GM23338 (cell line): ENCODE measurements around the gene MACROD1. TPM values are rescaled to one million over a fixed set of nuclear protein-coding genes. Genes with fewer than 3 reads are reported as not detected.

Source experiments
- ATAC-seq: fragments of 200-7000 bp; cut with Tn5 transposase; 3 replicates; pipeline ENCODE4 v1.9.1; 2020
- DNase-seq: peaks from one replicate; pipeline ENCODE4 v3.0.0-alpha.2; 2015; ENCODE audit warnings: low spot score
- H2AFZ ChIP-seq: fragments of 200-600 bp; sonication (generic); 2 replicates; pipeline ENCODE4 v1.8.0; 2016; ENCODE audit warnings: antibody characterized with exemption, mild to moderate bottlenecking, moderate library complexity
- H3F3A ChIP-seq: fragments of 200-600 bp; sonication (generic); replicated peaks from 2 replicates; pipeline ENCODE4 v1.8.0; 2017; ENCODE audit warnings: antibody characterized with exemption, mixed run types, low read depth
- H3K27ac ChIP-seq: fragments of 200-600 bp; sonication (generic); 2 replicates; pipeline ENCODE4 v1.6.1; 2016; ENCODE audit warnings: low read depth
- H3K27me3 ChIP-seq: fragments of 200-600 bp; sonication (generic); 2 replicates; pipeline ENCODE4 v1.8.0; 2016; ENCODE audit warnings: mild to moderate bottlenecking, mixed run types, moderate library complexity; ENCODE audit not compliant: insufficient read depth
- H3K36me3 ChIP-seq: fragments of 200-600 bp; sonication (generic); 2 replicates; pipeline ENCODE4 v1.8.0; 2016; ENCODE audit warnings: mild to moderate bottlenecking; ENCODE audit not compliant: insufficient read depth
- H3K4me1 ChIP-seq: fragments of 200-600 bp; sonication (generic); 2 replicates; pipeline ENCODE4 v1.8.0; 2016; ENCODE audit warnings: mild to moderate bottlenecking, moderate library complexity; ENCODE audit not compliant: insufficient read depth
- H3K4me2 ChIP-seq: fragments of 200-600 bp; sonication (generic); 2 replicates; pipeline ENCODE4 v1.7.1; 2017; ENCODE audit warnings: mixed run types
- H3K4me3 ChIP-seq: fragments of 200-600 bp; sonication (generic); 2 replicates; pipeline ENCODE4 v1.6.1; 2016; ENCODE audit warnings: mixed run types
- H3K79me2 ChIP-seq: fragments of 200-600 bp; sonication (generic); replicated peaks from 2 replicates; pipeline ENCODE4 v1.8.0; 2017; ENCODE audit warnings: mild to moderate bottlenecking; ENCODE audit not compliant: insufficient read depth
- H3K9me2 ChIP-seq: fragments of 200-600 bp; sonication (generic); 2 replicates; pipeline ENCODE4 v1.8.0; 2017; ENCODE audit not compliant: insufficient read depth
- H4K20me1 ChIP-seq: fragments of 200-600 bp; sonication (generic); replicated peaks from 2 replicates; pipeline ENCODE4 v1.8.0; 2017; ENCODE audit warnings: mild to moderate bottlenecking; ENCODE audit not compliant: insufficient read depth
- H3K27ac Mint-ChIP-seq: 2 replicates; pipeline ENCODE4 v1.8.0; 2020; ENCODE audit warnings: inconsistent platforms, mild to moderate bottlenecking, moderate library complexity, mixed read lengths
- H3K27me3 Mint-ChIP-seq: 3 replicates; pipeline ENCODE4 v1.8.0; 2022; ENCODE audit warnings: low read depth, mild to moderate bottlenecking, moderate library complexity, mixed read lengths, inconsistent platforms; ENCODE audit not compliant: insufficient read depth, poor library complexity
- H3K36me3 Mint-ChIP-seq: 3 replicates; pipeline ENCODE4 v1.8.0; 2021; ENCODE audit warnings: low read depth, mild to moderate bottlenecking, inconsistent platforms, moderate library complexity, mixed read lengths
- H3K4me1 Mint-ChIP-seq: 3 replicates; pipeline ENCODE4 v1.8.0; 2020; ENCODE audit warnings: mild to moderate bottlenecking, inconsistent platforms, mixed read lengths
- H3K4me3 Mint-ChIP-seq: 3 replicates; pipeline ENCODE4 v1.8.0; 2021; ENCODE audit warnings: moderate library complexity, mild to moderate bottlenecking, inconsistent platforms, mixed read lengths
- H3K9me3 Mint-ChIP-seq: 3 replicates; pipeline ENCODE4 v1.8.0; 2020; ENCODE audit warnings: moderate library complexity, mild to moderate bottlenecking, inconsistent platforms, mixed read lengths
- CREB1 ChIP-seq: fragments of 250-450 bp; sonication (Bioruptor Pico); IDR thresholded peaks from 2 replicates; pipeline ENCODE4 v1.5.0; 2020; ENCODE audit warnings: low read depth, mild to moderate bottlenecking, moderate library complexity
- CTCF ChIP-seq, 2 experiments: fragments of 200-600 bp in 1 of 2; sonication (generic) in 1 of 2; conservative IDR thresholded peaks; 2 replicates each; pipeline versions ENCODE4 v1.5.1 to v1.6.1; 2016 to 2017; ENCODE audit warnings: antibody characterized with exemption in 2 of 2, low read depth in 2 of 2, mild to moderate bottlenecking in 2 of 2, moderate library complexity in 1 of 2
- EZH2phosphoT487 ChIP-seq: fragments of 200-600 bp; sonication (generic); IDR thresholded peaks from one replicate; pipeline ENCODE4 v1.8.1; 2018; ENCODE audit warnings: antibody characterized with exemption; ENCODE audit not compliant: unreplicated experiment
- JUNB ChIP-seq: IDR thresholded peaks from one replicate; pipeline ENCODE4 v1.6.1; 2016; ENCODE audit warnings: antibody characterized with exemption; ENCODE audit not compliant: unreplicated experiment
- NANOG ChIP-seq: IDR thresholded peaks from 2 replicates; pipeline ENCODE4 v1.6.1; 2016; ENCODE audit warnings: antibody characterized with exemption, borderline replicate concordance
- POLR2AphosphoS5 ChIP-seq: IDR thresholded peaks from 2 replicates; pipeline ENCODE4 v1.6.1; 2016; ENCODE audit warnings: antibody characterized with exemption, low read depth
- ZNF114 ChIP-seq: fragments of 250-450 bp; sonication (Bioruptor Pico); IDR thresholded peaks from 2 replicates; pipeline ENCODE4 v1.5.0; 2020; ENCODE audit warnings: mild to moderate bottlenecking, moderate library complexity
- polyA plus RNA-seq: library from polyadenylated mRNA; unstranded; fragments of >200 nt; fragmentation: Nextera tagmentation; extraction: Ambion mirVana; gene quantifications from 2 replicates; pipeline ENCODE4 v1.2.1, GENCODE V29; 2016
- total RNA-seq: library from RNA; depleted of rRNA; stranded (reverse); fragments of >200 nt; shearing (Covaris generic); gene quantifications from 2 replicates; pipeline ENCODE4 v1.2.3, GENCODE V29; 2014
- TF ChIP-seq, protein P1 (sequence below): IDR thresholded peaks from 2 replicates; pipeline ENCODE4 v1.6.1; 2016; ENCODE audit warnings: antibody characterized with exemption
- TF ChIP-seq, protein P2 (sequence below): fragments of 250-450 bp; sonication (Bioruptor Pico); IDR thresholded peaks from 2 replicates; pipeline ENCODE4 v1.5.0; 2020; ENCODE audit warnings: mild to moderate bottlenecking, moderate library complexity
- TF ChIP-seq, protein P3 (sequence below): IDR thresholded peaks from one replicate; pipeline ENCODE4 v1.6.1; 2018; ENCODE audit warnings: antibody characterized with exemption; ENCODE audit not compliant: unreplicated experiment

MACROD1 gene
- total and polyA plus RNA-seq, 2 experiments from 2014 or later = 33.0 to 51.6 TPM

GRCh38 chr11:64073542-64073941 lies 92.4 kb downstream of the MACROD1 start:
- Histone ChIP-seq H3F3A (no peaks in the 10 kb centered on the region), H3K4me3 (no peak overlapping the region), H3K4me2 (no peak overlapping the region), H3K79me2 (no peaks in the 10 kb centered on the region), H3K9me2 (no peaks in the 10 kb centered on the region), H3K27ac (no peak overlapping the region), H2AFZ (no peak overlapping the region), H3K4me1 (no peaks in the 10 kb centered on the region), H4K20me1 (peaks cover under 1% of the 10 kb centered on the region; the same call in 1 of the 2 replicates), H3K27me3 (peaks cover 81% of the 10 kb centered on the region), H3K36me3 (no peaks in the 10 kb centered on the region)
- DNase-seq = no peak
- Mint-ChIP-seq H3K4me1 (peaks cover 9% of the 10 kb centered on the region), H3K36me3 (no peaks in the 10 kb centered on the region), H3K9me3 (no peaks in the 10 kb centered on the region), H3K27me3 (peaks cover 36% of the 10 kb centered on the region), H3K4me3 (no peak overlapping the region), H3K27ac (no peak overlapping the region)
- ATAC-seq = no peak
- no peak for TF ChIP-seq NANOG

- no peak overlapping the region for H3K4me3 Mint-ChIP-seq
- ATAC-seq (no peak), DNase-seq (no peak)
- no peak for TF ChIP-seq CTCF (conservative IDR thresholded peaks at IDR 0.05; ENCODE audit: low read depth in 2 of 2)
- no peak for TF ChIP-seq EZH2phosphoT487
- TF ChIP-seq, protein P1, sequence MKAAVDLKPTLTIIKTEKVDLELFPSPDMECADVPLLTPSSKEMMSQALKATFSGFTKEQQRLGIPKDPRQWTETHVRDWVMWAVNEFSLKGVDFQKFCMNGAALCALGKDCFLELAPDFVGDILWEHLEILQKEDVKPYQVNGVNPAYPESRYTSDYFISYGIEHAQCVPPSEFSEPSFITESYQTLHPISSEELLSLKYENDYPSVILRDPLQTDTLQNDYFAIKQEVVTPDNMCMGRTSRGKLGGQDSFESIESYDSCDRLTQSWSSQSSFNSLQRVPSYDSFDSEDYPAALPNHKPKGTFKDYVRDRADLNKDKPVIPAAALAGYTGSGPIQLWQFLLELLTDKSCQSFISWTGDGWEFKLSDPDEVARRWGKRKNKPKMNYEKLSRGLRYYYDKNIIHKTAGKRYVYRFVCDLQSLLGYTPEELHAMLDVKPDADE = no peak
- TF ChIP-seq POLR2AphosphoS5 = no peak
- TF ChIP-seq CREB1 = no peak
- TF ChIP-seq ZNF114 = no peak
- TF ChIP-seq, protein P2, sequence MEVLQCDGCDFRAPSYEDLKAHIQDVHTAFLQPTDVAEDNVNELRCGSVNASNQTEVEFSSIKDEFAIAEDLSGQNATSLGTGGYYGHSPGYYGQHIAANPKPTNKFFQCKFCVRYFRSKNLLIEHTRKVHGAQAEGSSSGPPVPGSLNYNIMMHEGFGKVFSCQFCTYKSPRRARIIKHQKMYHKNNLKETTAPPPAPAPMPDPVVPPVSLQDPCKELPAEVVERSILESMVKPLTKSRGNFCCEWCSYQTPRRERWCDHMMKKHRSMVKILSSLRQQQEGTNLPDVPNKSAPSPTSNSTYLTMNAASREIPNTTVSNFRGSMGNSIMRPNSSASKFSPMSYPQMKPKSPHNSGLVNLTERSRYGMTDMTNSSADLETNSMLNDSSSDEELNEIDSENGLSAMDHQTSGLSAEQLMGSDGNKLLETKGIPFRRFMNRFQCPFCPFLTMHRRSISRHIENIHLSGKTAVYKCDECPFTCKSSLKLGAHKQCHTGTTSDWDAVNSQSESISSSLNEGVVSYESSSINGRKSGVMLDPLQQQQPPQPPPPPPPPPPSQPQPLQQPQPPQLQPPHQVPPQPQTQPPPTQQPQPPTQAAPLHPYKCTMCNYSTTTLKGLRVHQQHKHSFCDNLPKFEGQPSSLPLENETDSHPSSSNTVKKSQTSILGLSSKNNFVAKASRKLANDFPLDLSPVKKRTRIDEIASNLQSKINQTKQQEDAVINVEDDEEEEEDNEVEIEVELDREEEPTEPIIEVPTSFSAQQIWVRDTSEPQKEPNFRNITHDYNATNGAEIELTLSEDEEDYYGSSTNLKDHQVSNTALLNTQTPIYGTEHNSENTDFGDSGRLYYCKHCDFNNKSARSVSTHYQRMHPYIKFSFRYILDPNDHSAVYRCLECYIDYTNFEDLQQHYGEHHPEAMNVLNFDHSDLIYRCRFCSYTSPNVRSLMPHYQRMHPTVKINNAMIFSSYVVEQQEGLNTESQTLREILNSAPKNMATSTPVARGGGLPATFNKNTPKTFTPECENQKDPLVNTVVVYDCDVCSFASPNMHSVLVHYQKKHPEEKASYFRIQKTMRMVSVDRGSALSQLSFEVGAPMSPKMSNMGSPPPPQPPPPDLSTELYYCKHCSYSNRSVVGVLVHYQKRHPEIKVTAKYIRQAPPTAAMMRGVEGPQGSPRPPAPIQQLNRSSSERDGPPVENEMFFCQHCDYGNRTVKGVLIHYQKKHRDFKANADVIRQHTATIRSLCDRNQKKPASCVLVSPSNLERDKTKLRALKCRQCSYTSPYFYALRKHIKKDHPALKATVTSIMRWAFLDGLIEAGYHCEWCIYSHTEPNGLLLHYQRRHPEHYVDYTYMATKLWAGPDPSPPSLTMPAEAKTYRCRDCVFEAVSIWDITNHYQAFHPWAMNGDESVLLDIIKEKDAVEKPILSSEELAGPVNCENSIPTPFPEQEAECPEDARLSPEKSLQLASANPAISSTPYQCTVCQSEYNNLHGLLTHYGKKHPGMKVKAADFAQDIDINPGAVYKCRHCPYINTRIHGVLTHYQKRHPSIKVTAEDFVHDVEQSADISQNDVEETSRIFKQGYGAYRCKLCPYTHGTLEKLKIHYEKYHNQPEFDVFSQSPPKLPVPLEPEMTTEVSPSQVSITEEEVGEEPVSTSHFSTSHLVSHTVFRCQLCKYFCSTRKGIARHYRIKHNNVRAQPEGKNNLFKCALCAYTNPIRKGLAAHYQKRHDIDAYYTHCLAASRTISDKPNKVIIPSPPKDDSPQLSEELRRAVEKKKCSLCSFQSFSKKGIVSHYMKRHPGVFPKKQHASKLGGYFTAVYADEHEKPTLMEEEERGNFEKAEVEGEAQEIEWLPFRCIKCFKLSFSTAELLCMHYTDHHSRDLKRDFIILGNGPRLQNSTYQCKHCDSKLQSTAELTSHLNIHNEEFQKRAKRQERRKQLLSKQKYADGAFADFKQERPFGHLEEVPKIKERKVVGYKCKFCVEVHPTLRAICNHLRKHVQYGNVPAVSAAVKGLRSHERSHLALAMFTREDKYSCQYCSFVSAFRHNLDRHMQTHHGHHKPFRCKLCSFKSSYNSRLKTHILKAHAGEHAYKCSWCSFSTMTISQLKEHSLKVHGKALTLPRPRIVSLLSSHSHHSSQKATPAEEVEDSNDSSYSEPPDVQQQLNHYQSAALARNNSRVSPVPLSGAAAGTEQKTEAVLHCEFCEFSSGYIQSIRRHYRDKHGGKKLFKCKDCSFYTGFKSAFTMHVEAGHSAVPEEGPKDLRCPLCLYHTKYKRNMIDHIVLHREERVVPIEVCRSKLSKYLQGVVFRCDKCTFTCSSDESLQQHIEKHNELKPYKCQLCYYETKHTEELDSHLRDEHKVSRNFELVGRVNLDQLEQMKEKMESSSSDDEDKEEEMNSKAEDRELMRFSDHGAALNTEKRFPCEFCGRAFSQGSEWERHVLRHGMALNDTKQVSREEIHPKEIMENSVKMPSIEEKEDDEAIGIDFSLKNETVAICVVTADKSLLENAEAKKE (CRISPR knock-in tag) = no peak
- TF ChIP-seq NANOG = no peak
- TF ChIP-seq, protein P3, sequence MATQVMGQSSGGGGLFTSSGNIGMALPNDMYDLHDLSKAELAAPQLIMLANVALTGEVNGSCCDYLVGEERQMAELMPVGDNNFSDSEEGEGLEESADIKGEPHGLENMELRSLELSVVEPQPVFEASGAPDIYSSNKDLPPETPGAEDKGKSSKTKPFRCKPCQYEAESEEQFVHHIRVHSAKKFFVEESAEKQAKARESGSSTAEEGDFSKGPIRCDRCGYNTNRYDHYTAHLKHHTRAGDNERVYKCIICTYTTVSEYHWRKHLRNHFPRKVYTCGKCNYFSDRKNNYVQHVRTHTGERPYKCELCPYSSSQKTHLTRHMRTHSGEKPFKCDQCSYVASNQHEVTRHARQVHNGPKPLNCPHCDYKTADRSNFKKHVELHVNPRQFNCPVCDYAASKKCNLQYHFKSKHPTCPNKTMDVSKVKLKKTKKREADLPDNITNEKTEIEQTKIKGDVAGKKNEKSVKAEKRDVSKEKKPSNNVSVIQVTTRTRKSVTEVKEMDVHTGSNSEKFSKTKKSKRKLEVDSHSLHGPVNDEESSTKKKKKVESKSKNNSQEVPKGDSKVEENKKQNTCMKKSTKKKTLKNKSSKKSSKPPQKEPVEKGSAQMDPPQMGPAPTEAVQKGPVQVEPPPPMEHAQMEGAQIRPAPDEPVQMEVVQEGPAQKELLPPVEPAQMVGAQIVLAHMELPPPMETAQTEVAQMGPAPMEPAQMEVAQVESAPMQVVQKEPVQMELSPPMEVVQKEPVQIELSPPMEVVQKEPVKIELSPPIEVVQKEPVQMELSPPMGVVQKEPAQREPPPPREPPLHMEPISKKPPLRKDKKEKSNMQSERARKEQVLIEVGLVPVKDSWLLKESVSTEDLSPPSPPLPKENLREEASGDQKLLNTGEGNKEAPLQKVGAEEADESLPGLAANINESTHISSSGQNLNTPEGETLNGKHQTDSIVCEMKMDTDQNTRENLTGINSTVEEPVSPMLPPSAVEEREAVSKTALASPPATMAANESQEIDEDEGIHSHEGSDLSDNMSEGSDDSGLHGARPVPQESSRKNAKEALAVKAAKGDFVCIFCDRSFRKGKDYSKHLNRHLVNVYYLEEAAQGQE = no peak
- TF ChIP-seq JUNB = no peak
- no peak overlapping the region for H3K27ac Mint-ChIP-seq
- H3K36me3 Mint-ChIP-seq = no peaks in the 10 kb centered on the region
- H3K4me3 ChIP-seq = no peak overlapping the region
- no peaks in the 10 kb centered on the region for H3K9me2 ChIP-seq
- H3F3A ChIP-seq = no peaks in the 10 kb centered on the region
- H3K27me3 Mint-ChIP-seq = peaks cover 35% of the 10 kb centered on the region
- H3K36me3 ChIP-seq = no peaks in the 10 kb centered on the region
- peaks cover 82% of the 10 kb centered on the region for H3K27me3 ChIP-seq
- peaks cover 14% of the 10 kb centered on the region for H3K4me1 Mint-ChIP-seq
- 0 out of 2 replicates have a peak, but pooled peaks cover under 1% of the 10 kb centered on the region for H3K4me1 ChIP-seq
- no peak overlapping the region for H3K27ac ChIP-seq
- H4K20me1 ChIP-seq = peaks cover 5% of the 10 kb centered on the region; the same call in 1 of the 2 replicates
- no peaks in the 10 kb centered on the region for H3K79me2 ChIP-seq
- H3K9me3 Mint-ChIP-seq = no peaks in the 10 kb centered on the region
- no peak overlapping the region for H3K4me2 ChIP-seq
- H2AFZ ChIP-seq = no peak overlapping the region
These were observed 93.0 kb downstream of the MACROD1 start for GRCh38 chr11:64072871-64073270.
